ENCODE data around the gene SSTR4.

DNA sequence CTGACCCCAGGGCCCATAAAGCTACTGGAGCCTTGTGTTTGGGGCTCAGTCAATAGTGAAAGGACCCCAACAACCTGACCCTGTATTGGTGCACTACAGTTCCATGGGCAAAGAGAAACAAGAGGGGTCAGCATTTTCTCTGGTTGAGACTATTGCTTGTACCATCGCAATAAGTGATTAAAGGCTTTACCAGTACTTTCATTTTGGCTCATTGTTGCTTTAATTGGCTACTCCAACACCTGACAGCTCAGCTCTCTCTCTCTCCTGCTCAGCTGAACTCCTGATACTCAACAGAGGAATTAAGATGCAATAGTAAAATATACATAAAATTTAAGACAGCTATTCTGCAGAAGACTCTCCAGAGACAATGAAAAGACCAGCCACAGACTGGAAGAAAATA is 33.2 kb downstream of the SSTR4 start:
- TF ChIP-seq, protein P1, sequence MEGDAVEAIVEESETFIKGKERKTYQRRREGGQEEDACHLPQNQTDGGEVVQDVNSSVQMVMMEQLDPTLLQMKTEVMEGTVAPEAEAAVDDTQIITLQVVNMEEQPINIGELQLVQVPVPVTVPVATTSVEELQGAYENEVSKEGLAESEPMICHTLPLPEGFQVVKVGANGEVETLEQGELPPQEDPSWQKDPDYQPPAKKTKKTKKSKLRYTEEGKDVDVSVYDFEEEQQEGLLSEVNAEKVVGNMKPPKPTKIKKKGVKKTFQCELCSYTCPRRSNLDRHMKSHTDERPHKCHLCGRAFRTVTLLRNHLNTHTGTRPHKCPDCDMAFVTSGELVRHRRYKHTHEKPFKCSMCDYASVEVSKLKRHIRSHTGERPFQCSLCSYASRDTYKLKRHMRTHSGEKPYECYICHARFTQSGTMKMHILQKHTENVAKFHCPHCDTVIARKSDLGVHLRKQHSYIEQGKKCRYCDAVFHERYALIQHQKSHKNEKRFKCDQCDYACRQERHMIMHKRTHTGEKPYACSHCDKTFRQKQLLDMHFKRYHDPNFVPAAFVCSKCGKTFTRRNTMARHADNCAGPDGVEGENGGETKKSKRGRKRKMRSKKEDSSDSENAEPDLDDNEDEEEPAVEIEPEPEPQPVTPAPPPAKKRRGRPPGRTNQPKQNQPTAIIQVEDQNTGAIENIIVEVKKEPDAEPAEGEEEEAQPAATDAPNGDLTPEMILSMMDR (IDR thresholded peaks at IDR 0.05): no peak
- TF ChIP-seq POLR2A (IDR thresholded peaks at IDR 0.05) (no peak), EP300 (IDR thresholded peaks at IDR 0.05) (no peak)

All from ovary (tissue), 3 donors.